ENCODE data around the gene CYBB. TPM values are rescaled to one million over a fixed set of nuclear protein-coding genes. Genes with fewer than 3 reads are reported as not detected.

Gene CYBB
- total and polyA plus RNA-seq, 2 donors from 2014 or later: 3.5 to 43.7 TPM

DNA sequence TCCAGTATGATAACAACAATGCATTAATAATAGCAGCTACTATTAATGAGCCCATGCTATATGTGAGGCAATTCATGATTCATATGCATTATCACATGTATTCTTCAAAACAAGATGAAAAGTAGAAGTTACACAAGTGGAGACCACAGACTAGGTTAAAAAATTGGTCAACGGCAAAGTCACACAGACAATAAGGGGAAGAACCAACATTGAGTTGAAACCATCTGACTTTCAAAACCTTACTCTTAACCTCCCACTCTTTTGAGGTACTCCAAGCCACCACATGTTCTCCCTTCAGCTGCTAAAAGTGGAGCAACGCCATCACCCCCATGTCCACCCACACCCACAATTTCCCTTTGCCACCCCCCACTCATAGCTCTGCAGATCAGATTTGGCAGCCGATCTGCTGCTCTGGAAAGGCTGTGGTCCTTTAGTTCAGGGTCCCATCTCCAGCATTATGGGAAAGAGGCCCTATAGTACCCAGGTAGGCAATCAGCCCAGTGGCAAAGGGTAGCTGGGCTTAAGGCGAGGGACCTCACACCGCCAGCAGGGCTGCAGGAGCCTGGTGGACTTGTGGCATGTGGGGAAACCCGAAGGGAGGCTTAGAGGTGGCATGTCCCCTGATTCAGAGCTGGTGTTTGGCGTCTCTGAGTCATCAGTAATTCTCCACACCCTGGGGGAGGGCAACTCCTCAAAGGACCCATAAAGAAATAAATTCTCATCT, 33.5 kb upstream of the CYBB start:
- H3K36me3 ChIP-seq (ENCODE audit: control insufficient read depth in 2 of 3, insufficient read depth in 3 of 3, low read length in 3 of 3): no peaks in the 10 kb centered on the region
- TF ChIP-seq CTCF (IDR thresholded peaks at IDR 0.05; ENCODE audit: borderline replicate concordance, extremely low read depth, insufficient read depth): no peak
- H3K4me3 ChIP-seq (ENCODE audit: low read length in 3 of 3): no peak overlapping the region
- no peaks in the 10 kb centered on the region for H3K4me1 ChIP-seq (ENCODE audit: control insufficient read depth in 2 of 3, insufficient read depth in 2 of 3, low read depth in 1 of 3, low read length in 3 of 3)
- no peaks in the 10 kb centered on the region for H3K9me3 ChIP-seq (ENCODE audit: control insufficient read depth in 2 of 3, insufficient read depth in 1 of 3, low read length in 3 of 3)
- no peak overlapping the region for H3K27ac ChIP-seq (ENCODE audit: low read depth in 2 of 2, low read length in 2 of 2)
- intact Hi-C loops (cut with DNase I): no loop called here
- no peak for DNase-seq
- no peak overlapping the region for H3K9ac ChIP-seq (ENCODE audit: low read length in 3 of 3)
- no peak for FAIRE-seq
- no peaks in the 10 kb centered on the region for H3K27me3 ChIP-seq (ENCODE audit: control insufficient read depth, insufficient read depth, low read length)

DNA sequence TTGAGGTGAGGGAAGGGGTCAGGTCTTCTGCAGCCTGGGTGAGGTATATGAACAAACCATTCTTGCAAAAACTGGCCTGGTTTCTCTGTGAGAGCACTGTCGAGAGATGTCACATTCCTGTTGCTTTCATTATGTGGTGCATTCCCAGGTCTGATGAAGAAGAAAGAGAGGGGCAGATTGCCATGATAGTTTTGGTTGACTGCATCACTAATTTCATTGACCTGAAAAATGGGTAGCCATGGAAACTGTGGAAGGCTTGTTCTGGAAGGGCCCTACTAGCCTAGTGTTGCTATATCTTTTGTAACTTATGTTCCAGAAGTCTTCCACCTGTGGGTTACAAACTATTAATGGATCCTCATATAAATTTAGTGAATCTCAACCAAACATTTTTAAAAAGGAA, 32.9 kb upstream of the CYBB start:
- H3K36me3 ChIP-seq (ENCODE audit: control insufficient read depth in 2 of 3, insufficient read depth in 3 of 3, low read length in 3 of 3): no peaks in the 10 kb centered on the region
- H3K27ac ChIP-seq (ENCODE audit: low read depth in 2 of 2, low read length in 2 of 2): no peak overlapping the region
- no peak for DNase-seq
- no peak overlapping the region for H3K4me3 ChIP-seq (ENCODE audit: low read length in 3 of 3)
- H3K27me3 ChIP-seq (ENCODE audit: control insufficient read depth, insufficient read depth, low read length): no peaks in the 10 kb centered on the region
- H3K9me3 ChIP-seq (ENCODE audit: control insufficient read depth in 2 of 3, insufficient read depth in 1 of 3, low read length in 3 of 3): no peaks in the 10 kb centered on the region
- intact Hi-C loops (cut with DNase I): no loop called here
- no peak for TF ChIP-seq CTCF (IDR thresholded peaks at IDR 0.05; ENCODE audit: borderline replicate concordance, extremely low read depth, insufficient read depth)
- no peaks in the 10 kb centered on the region for H3K4me1 ChIP-seq (ENCODE audit: control insufficient read depth in 2 of 3, insufficient read depth in 2 of 3, low read depth in 1 of 3, low read length in 3 of 3)
- H3K9ac ChIP-seq (ENCODE audit: low read length in 3 of 3): no peak overlapping the region
- FAIRE-seq: no peak

DNA sequence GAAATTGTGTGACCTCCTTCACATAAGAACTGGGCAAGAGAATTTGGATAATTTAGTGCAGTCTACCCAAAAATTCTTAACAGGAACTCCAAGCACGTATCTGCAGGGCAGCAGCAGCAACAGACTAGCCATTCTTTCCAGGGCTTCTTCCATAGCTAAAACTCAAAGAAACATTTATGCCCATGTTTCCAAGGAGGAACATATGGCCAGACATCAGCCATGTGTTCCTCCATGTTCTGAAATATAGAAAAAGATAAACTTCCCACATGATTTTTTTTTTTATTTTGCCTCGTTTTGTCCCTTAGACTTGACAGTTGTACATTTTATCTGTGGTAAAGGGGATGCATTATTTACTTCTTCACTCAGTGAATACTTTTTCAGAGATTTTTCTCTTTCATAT, 27.6 kb upstream of the CYBB start:
- no peaks in the 10 kb centered on the region for H3K4me1 ChIP-seq (ENCODE audit: control insufficient read depth in 2 of 3, insufficient read depth in 2 of 3, low read depth in 1 of 3, low read length in 3 of 3)
- no peak overlapping the region for H3K9ac ChIP-seq (ENCODE audit: low read length in 3 of 3)
- H3K9me3 ChIP-seq (ENCODE audit: control insufficient read depth in 2 of 3, insufficient read depth in 1 of 3, low read length in 3 of 3): no peaks in the 10 kb centered on the region
- no peak for DNase-seq
- TF ChIP-seq CTCF (IDR thresholded peaks at IDR 0.05; ENCODE audit: borderline replicate concordance, extremely low read depth, insufficient read depth): no peak
- intact Hi-C loops (cut with DNase I): loop anchor here (10.0 kb wide), 1 partner anchor 63 kb away; no protein-coding TSS in a partner anchor
- no peaks in the 10 kb centered on the region for H3K36me3 ChIP-seq (ENCODE audit: control insufficient read depth in 2 of 3, insufficient read depth in 3 of 3, low read length in 3 of 3)
- no peaks in the 10 kb centered on the region for H3K27me3 ChIP-seq (ENCODE audit: control insufficient read depth, insufficient read depth, low read length)
- H3K27ac ChIP-seq (ENCODE audit: low read depth in 2 of 2, low read length in 2 of 2): no peak overlapping the region
- FAIRE-seq: no peak
- H3K4me3 ChIP-seq (ENCODE audit: low read length in 3 of 3): no peak overlapping the region

Data from kidney (tissue), 14 donors.